SKM-1 (cell line): ENCODE results near the gene RTRAF.

Experiments used
- DNase-seq: peaks from one replicate; lab custom pipeline; 2025; ENCODE audit not compliant: unreplicated experiment; lab: John Stamatoyannopoulos, UW

The RTRAF gene

GRCh38 chr14:52020161-52020714, 30.9 kb downstream of the RTRAF start:
- no peak for DNase-seq

DNA sequence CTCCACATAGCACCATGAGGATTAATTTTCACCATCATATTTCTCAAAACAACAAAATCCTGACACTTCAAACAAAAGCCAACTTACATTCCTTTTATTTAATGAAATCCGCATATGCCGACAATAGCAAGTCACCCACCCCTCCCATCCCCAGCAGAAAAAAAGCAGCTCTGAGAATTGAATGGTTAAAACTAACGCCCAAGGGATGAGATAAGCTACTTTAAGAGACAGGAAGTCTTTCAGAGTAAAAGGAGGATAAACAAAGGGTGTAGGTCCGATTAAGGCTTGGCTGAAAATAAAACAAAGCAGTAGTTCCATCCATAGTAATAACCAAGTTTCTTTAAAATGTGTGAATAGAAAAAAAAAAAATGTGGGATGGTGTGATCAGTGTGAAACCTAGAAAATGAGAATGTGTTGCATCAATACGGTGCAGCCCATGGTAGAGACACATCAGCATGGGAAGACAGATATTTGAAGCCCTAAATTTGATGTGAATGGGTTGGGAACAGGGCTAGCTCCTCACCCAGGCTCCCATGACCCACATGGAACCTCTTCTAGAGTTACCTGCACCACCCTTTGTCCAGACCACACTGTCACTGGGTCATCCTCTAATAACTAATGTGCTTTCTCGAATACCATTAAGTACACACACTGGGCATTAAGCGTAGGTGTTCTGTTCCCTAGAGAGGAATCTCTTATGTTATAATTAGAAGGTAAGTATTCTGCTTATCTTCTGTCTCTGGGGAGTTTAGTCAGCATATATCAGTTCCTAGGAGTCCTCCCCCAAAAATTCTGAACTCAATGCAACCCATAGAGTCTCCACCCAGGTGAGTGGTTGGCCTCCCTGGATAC, 31.7 kb downstream of the RTRAF start:
- no peak for DNase-seq

DNA sequence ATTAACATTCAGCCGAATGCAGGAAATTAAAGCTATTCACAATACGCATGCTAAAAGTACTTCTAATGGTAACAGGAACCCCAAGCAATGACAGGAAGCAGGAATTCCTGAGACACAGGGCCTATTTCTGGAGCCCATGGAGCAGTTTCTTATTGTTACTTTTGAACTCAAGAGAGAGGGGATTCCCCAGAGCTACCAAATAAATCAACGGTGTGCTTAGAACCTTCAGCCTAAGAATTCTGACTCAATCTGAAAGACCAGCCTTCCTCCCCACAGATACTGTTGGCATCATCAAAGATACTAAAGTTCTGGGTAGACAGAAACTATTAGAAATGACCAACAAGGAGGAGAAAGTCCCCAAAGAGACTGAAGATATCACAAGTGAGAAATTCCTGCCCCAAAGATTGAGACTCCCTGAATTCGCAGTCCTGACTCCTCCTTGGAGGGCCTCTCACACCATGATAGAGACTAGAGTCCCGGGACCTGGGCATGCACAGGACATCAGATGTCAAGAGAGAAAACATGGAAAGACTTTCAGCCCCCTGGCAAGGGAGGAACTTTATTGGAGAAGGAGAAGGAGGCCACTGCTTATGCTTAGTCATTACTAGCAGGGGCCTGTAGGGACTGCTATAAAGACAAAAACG, 32.7 kb downstream of the RTRAF start:
- no peak for DNase-seq

DNA sequence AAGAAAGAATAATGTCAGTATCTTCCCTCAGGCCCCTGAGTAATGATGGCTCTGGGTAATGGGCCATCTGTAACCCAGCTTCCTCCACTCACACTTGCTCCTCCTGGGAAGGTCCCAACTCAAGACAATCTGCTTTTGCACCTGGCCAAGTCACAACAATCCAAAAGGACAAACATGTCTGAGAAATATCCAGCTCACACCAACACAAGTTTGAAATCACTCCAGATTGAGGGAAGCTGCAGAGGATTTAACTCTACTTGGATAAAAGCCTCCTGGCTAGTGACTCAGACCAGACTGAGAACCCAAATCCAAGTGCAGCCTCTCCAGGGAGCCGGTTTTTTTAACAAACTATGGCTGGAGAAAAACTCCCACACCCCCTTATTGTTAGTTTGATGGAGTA, 34.2 kb downstream of the RTRAF start:
- DNase-seq, result no peak

DNA sequence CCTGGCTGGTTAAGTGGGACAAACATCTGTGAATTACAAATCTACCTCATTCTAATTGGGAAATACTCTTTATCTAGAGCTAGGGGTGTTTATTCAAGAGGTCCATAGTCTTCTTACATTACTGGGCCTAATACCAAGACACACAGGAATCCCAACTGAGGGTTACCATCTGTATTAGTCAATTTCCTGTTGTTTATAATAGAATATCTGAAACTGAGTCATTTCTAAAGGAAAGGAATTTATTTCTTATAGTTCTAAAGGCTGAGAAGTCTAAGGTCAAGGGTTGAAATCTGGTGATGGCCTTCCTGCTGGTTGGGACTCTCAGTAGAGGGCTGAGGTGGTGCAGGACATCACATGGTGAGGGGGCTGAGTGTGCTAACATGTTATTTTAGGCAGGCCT, 36.0 kb downstream of the RTRAF start:
- DNase-seq, result no peak

DNA sequence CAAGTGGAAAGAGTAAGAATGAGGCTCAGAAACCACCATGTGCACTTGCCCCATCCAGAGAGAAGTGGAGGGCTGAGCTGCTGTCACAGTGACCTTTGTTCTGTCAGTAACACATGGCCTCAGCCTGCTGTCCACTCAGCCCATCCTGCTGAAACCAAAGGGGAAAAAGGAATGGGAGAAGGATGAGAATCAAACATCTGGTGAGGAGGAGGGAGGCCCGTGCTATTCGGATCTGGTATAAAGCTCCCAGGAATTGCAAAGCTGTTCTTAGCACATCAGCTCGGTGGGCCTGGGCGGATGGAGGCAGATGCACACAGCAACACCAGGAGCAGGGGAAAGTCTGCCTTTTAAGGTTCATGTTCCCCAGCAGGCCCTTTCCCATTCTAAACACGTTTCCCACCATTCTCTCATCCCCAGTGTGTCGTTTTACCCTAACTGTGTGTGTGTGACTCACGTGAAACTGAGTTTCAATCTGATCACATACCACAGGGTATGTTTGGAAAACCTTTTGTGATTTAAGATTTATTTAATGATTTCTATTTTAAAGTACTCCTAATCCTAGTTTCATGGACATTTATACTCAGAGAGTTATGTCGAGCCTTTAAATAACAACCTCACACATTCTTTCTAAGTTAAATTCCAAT, 36.8 kb downstream of the RTRAF start:
- DNase-seq, result no peak

DNA sequence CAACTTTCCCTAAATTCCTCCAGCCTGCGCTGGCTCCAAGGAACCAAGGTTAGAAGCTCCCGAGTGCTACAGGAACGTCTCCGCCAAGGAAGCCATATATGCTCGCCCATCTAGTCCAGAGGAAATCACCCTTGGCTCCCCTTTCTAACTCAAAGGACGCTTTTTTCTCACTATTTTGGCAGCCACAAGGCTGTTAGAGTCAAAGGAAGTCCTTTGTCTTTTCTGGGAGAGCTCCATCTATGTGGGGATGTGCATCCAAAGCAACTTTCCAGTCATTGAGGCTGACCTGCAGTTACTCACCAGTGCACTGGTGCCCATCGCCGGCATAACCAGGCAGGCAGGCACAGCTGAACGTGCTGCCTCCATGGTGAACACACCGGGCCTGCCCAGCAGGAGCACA, 37.6 kb downstream of the RTRAF start:
- DNase-seq, result no peak

DNA sequence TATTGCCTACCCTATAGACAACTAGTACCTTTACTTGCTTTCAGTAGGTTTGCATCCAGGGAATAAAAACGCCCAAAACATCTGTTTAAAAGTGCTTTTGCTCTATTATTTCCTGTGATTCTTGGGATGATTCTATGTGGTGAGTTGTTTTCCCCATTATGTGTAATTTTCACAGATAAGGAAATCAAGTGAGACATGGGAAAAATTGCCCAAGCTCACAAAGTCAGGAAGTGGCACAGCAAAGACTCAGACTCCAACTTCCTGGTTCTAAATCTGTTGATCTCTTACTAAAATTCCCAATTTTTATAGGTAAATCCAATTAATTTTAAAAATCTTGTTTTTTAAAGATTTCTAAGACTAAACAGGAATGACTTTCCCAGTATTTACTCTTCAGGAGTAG, 40.5 kb downstream of the RTRAF start:
- no peak for DNase-seq

DNA sequence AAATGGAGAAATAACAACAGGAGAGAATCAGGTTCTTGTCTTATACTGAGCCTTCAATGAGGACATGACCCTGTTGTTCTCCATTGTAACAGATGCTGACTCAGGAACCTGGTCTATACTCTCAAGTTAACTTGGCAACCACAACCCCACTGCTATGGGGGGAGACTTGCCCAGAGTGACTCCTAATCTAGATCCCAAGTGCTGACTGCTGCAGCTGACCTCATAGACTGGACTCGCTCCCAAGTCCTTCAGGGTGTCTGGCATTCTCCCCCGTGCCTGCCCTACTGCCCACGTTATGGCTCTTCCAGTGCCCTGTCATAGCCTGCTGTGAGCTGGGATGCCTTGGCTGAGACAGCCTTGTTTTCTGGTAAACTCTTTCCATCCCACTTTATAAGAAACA, 42.4 kb downstream of the RTRAF start:
- DNase-seq, result no peak

GRCh38 chr14:52032204-52032801, 43.0 kb downstream of the RTRAF start:
- DNase-seq, result no peak

DNA sequence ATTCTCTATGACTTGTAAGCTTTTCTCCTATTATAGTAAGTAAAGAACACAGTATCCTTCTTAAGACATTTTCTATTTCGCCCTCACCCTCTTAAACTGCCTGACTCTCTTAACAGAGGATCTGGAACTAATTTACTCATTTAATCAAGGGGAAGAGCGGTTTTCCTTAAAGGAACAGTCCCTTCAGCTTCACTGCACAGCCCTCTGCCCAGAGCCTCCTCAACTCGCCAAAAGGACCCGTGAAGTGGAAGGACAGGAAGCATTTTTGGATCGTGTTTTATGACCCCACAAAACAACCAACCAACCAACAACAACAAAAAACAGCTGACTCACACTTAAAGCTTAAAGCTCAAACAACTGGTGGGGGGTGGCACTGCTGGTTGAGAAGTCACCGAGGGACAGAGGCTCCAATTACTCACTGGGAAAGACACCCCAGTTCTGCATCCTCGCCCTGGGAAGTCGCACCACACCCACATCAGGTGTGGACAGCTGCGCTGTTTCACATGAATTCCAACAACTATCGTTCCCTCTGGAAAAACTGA, 43.8 kb downstream of the RTRAF start:
- DNase-seq, result no peak

DNA sequence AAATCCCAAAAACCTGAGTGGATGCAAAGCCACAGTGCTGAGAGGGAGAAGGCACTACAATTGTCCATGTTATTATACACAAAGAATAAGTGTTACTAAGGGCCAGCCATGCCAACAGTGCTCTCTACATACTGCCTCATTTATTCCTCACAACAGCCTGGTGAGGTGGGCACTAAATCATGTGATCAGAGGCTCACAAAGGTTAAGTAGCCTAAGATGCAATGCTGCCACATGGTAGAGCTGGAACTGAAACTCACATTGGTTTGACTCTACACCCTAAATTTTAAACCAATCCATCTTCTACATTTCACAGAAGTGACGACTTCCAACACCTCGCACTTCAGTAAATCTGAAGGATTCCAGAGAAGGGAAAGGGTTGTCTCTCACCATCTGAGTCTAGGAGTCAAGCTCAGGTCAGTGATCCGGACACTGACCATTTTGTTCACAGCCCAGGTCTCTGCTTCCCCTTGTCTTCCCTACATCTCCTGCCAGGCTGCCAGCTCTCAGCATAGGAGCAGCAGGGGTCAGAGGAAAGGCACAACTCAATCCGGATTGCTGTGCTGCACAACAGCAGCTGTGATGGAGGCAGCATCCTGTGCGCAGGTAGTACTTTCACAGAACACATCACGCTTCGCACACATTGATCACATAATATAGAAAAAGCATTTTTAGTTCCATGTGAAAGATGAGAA, 49.9 kb downstream of the RTRAF start:
- DNase-seq, result no peak

DNA sequence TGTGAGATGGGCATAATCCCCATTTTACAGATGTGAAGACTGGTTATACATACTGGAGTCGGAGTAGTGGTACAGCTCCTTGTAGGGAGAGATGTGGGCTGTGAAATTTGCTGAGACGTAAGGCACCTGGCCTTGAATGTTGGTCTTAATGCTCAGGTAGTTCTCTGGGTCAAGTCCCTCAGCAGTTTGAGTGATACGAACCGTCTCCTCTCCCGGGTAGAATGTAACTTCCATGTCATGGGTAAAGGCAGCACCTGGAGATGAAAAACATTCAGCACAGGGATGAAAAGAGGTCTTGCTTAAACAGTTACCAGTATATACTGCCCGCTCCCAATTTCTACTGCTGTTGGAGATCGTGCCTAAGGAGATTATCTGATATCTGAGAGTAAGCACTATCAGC, 51.3 kb downstream of the RTRAF start:
- no peak for DNase-seq

GRCh38 chr14:52042371-52043289, 53.3 kb downstream of the RTRAF start:
- no peak for DNase-seq

DNA sequence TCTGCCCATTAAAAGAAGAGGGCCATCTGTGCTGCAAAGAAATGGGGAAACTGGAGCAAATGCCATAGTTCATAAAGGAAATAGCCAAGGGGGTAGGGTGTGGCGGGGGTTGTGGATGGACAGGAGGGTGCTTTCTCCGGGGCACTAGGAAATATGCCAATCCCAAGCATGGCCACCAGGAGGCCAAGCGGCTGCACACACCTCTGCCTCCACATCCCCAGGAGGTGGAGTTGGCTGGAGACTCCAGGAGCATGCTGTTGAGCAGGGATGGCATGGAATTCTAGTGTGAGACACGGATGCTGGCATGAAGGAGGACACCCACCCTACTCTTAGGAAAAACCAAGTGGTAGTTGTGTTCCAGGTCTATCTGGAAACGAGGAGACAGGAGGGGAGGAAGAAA, 54.3 kb downstream of the RTRAF start:
- DNase-seq, result no peak

DNA sequence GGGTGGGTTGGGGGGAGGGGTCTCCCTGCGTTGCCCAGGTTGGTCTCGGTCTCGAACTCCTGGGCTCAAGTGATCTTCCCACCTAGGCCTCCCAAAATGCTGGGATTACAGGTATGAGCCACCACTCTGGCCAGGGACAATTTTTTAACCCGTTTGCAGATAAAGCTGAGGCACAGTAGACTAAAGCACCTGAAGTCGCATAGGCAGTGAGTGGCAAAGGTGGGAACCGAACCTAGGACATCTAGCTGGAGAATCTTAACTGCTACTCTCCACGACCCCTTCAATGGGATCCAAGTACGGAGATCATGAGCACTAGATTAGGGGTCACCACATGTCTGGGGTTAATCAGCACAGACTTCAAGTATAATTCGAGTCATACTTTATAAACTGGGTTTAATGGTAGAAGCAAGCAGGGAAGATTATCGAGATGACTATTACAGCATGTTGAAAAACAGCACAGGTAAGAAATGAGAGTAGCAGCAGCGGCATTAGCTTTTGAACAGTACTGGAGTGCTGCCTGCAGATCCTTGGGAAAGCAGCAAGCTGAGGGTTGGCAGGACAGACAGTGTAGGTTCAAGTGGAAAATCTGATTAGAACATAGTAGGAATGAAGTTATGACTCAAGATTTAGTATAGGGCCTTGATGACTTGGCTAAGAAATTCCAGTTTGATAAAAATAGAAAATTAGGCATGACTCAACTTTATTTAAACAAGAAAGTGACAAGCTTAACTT, 55.6 kb downstream of the RTRAF start:
- no peak for DNase-seq

GRCh38 chr14:52046376-52046917, 57.1 kb downstream of the RTRAF start:
- no peak for DNase-seq

DNA sequence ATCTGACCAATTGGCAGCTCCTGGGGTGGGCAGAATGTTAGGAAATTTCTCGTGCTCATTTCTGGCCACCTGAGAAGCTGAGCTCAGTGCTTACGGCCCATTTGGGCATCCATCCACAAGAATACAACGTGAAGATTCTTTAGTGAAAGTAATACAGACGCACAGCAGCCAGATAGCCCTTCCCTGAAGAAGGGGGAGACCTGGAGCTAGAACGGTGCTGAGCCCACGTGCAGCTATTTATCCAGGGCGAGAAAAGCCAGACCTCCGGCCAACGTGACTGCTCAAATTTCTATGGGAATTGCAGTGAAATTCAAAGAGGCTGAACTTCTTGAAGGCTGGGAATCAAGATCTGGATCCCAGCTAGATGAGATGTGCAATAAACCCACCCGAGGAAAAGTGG, 58.8 kb downstream of the RTRAF start:
- DNase-seq, result no peak
